SK-N-MC (cell line): Measurements from ENCODE around the gene MXRA7.

ENCODE experiments used
- EZH2 ChIP-seq: fragments of 200-600 bp; sonication (generic); IDR thresholded peaks from one replicate; pipeline ENCODE4 v1.6.1; 2017; ENCODE audit warnings: antibody characterized with exemption
- FOXP2 ChIP-seq: optimal IDR thresholded peaks from 2 replicates; pipeline ENCODE3; 2011; ENCODE audit warnings: mild to moderate bottlenecking, moderate library complexity; ENCODE audit not compliant: insufficient read depth; ENCODE audit errors: extremely low read length, control extremely low read depth
- POLR2AphosphoS5 ChIP-seq: IDR thresholded peaks from 2 replicates; pipeline ENCODE4 v1.6.1; 2012; ENCODE audit warnings: mild to moderate bottlenecking, low read depth, low read length, borderline replicate concordance

DNA sequence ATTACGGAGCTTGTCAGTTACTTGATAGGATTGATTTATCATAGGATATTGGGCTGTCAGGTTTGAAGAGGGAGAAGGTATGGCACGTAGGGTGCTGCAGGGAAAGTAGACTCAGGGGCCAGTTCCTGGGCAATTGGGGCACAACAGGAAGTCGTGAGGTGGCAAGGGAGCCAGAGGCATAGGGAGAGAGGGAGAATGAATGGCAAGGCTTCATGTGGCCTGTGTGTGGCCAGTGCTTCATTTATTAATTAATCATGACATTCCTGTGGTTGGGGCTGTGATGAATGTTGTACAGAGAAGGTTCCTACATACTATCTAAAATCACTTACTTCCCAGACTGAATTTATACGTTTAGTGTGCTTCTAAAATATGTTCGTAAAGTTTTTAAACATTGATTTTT is 46.5 kb upstream of the MXRA7 start:
- TF ChIP-seq POLR2AphosphoS5 (no peak), EZH2 (no peak), FOXP2 (no peak)
